HepG2 (cell line): Measurements from ENCODE around the gene TPBGL. TPM values are rescaled to one million over a fixed set of nuclear protein-coding genes. Genes with fewer than 3 reads are reported as not detected.

ENCODE experiments used
- GATA4 ChIP-seq: sonication (generic); IDR thresholded peaks from 2 replicates; pipeline ENCODE4 v1.6.1; 2016; ENCODE audit warnings: antibody characterized with exemption, low read depth, borderline replicate concordance
- HIVEP1 ChIP-seq: sonication (generic); formaldehyde crosslinking; IDR thresholded peaks from 2 replicates; pipeline ENCODE4 v1.4.0; 2020; ENCODE audit warnings: mild to moderate bottlenecking, missing genetic modification reagents
- PAWR ChIP-seq: sonication (generic); formaldehyde crosslinking; IDR thresholded peaks from 2 replicates; pipeline ENCODE4 v1.4.0; 2020; ENCODE audit warnings: missing genetic modification reagents, mild to moderate bottlenecking, borderline replicate concordance
- RARA ChIP-seq: IDR thresholded peaks from 2 replicates; pipeline ENCODE4 v1.6.1; 2016; ENCODE audit warnings: missing genetic modification reagents, missing compliant biosample characterization
- REPIN1 ChIP-seq: sonication (generic); formaldehyde crosslinking; IDR thresholded peaks from 2 replicates; pipeline ENCODE4 v1.8.0; 2022; ENCODE audit warnings: missing genetic modification reagents, low read depth, mild to moderate bottlenecking, borderline replicate concordance
- TMF1 ChIP-seq: sonication (generic); formaldehyde crosslinking; IDR thresholded peaks from 2 replicates; pipeline ENCODE4 v1.8.1; 2022; ENCODE audit warnings: low read depth, missing genetic modification reagents
- ZBTB20 ChIP-seq: sonication (generic); formaldehyde crosslinking; IDR thresholded peaks from 2 replicates; pipeline ENCODE4 v1.8.1; 2023; ENCODE audit warnings: missing genetic modification reagents, low read depth, mild to moderate bottlenecking, borderline replicate concordance
- ZFP36L2 ChIP-seq: sonication (generic); formaldehyde crosslinking; IDR thresholded peaks from 2 replicates; pipeline ENCODE4 v1.4.0; 2020; ENCODE audit warnings: missing genetic modification reagents
- ZFYVE20 ChIP-seq: sonication (generic); formaldehyde crosslinking; IDR thresholded peaks from 2 replicates; pipeline ENCODE4 v1.8.0; 2023; ENCODE audit warnings: low read depth, mild to moderate bottlenecking, moderate library complexity, missing genetic modification reagents, borderline replicate concordance
- ZNF205 ChIP-seq: IDR thresholded peaks from 2 replicates; pipeline ENCODE4 v1.6.1; 2018; ENCODE audit warnings: missing biosample characterization, missing genetic modification reagents
- ZNF577 ChIP-seq: sonication (generic); formaldehyde crosslinking; IDR thresholded peaks from 2 replicates; pipeline ENCODE4 v1.4.0; 2020; ENCODE audit warnings: mild to moderate bottlenecking, low read depth, missing genetic modification reagents, borderline replicate concordance
- ZNF703 ChIP-seq: sonication (generic); formaldehyde crosslinking; IDR thresholded peaks from 2 replicates; pipeline ENCODE4 v1.5.1; 2020; ENCODE audit warnings: missing genetic modification reagents, mild to moderate bottlenecking, moderate library complexity, borderline replicate concordance
- ZNF768 ChIP-seq: sonication (generic); formaldehyde crosslinking; IDR thresholded peaks from 2 replicates; pipeline ENCODE4 v1.4.0; 2020; ENCODE audit warnings: missing genetic modification reagents
- ZNF775 ChIP-seq: sonication (generic); formaldehyde crosslinking; IDR thresholded peaks from 2 replicates; pipeline ENCODE4 v1.4.0; 2020; ENCODE audit warnings: missing genetic modification reagents, mild to moderate bottlenecking, moderate library complexity, borderline replicate concordance
- polyA plus RNA-seq, 8 experiments: library from polyadenylated mRNA; depleted of rRNA in 3 of 8; stranded (reverse) in 7 of 8; unstranded in 1 of 8; fragments of >200 nt; fragmentation: Illumina TruSeq in 4 of 8; extraction: Trizol in 4 of 8; gene quantifications; 2 replicates each; pipeline versions ENCODE4 v1.2.1 to v1.2.3, GENCODE V29; 2011 to 2016; ENCODE audit warnings: low read depth in 4 of 8, missing spikeins in 1 of 8, mixed read lengths in 1 of 8; ENCODE audit not compliant: insufficient read depth in 1 of 8
- total RNA-seq, 5 experiments: library from RNA; depleted of rRNA; stranded (reverse); fragments of >200 nt; fragmentation: Illumina TruSeq; extraction: Trizol; gene quantifications; 2 replicates each; pipeline ENCODE4 v1.2.3, GENCODE V29; 2016; ENCODE audit warnings: low read depth in 1 of 5
- TF ChIP-seq, protein P1 (sequence below): sonication (generic); formaldehyde crosslinking; IDR thresholded peaks from 2 replicates; pipeline ENCODE4 v1.5.0; 2020; ENCODE audit warnings: mild to moderate bottlenecking, missing genetic modification reagents, borderline replicate concordance
- TF ChIP-seq, protein P2 (sequence below): sonication (generic); formaldehyde crosslinking; IDR thresholded peaks from 2 replicates; pipeline ENCODE4 v1.4.0; 2020; ENCODE audit warnings: mild to moderate bottlenecking, missing genetic modification reagents
- TF ChIP-seq, protein P3 (sequence below): sonication (generic); formaldehyde crosslinking; IDR thresholded peaks from 2 replicates; pipeline ENCODE4 v1.4.0; 2020; ENCODE audit warnings: missing genetic modification reagents
- TF ChIP-seq, protein P4 (sequence below): sonication (generic); formaldehyde crosslinking; IDR thresholded peaks from 2 replicates; pipeline ENCODE4 v1.9.0; 2021; ENCODE audit warnings: missing genetic modification reagents, mild to moderate bottlenecking, borderline replicate concordance
- TF ChIP-seq, protein P5 (sequence below): IDR thresholded peaks from 2 replicates; pipeline ENCODE4 v1.6.1; 2016; ENCODE audit warnings: low read depth, control low read depth
- TF ChIP-seq, protein P6 (sequence below): sonication (generic); formaldehyde crosslinking; IDR thresholded peaks from 2 replicates; pipeline ENCODE4 v1.4.0; 2020; ENCODE audit warnings: missing genetic modification reagents

The TPBGL gene
- total and polyA plus RNA-seq, 2 of the 13 experiments (the other 11 are each of a cell fraction or from before 2014, with no cell fraction given) = not detected

DNA sequence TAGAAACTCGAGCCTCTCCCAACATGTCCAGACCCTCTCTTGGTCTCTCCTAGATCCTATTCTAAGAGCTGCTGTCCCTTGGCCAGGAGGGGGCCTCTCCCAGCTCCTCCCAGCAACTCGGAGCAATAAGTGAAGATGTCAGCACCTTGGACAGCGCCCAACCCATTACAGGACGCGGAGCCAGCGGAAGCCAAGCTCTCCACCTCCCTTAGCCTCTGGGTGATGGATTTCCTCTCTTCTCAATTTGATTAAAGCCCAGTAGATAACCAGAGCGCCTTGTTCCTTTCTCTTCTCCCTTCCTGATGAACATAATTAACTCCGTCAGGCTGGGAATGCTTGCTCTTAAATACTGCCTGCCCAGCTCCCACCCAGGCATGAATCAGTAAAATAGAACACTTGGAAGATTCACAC is 26.2 kb upstream of the TPBGL start (continued):
- TF ChIP-seq RARA (CRISPR knock-in tag) (peak; percentile 76), ZNF768 (peak; percentile 62), PAWR (CRISPR knock-in tag) (no peak), HIVEP1 (0 out of 2 replicates have a peak, but pooled peaks have one; percentile 27), ZNF577 (peak; percentile 84; the same call in 1 of the 2 replicates), ZNF205 (CRISPR knock-in tag) (peak; percentile 88), REPIN1 (peak; percentile 72; the same call in 1 of the 2 replicates), ZFYVE20 (CRISPR knock-in tag) (peak; percentile 81; the same call in 1 of the 2 replicates), ZNF775 (CRISPR knock-in tag) (0 out of 2 replicates have a peak, but pooled peaks have one; percentile 41), ZBTB20 (peak; percentile 92; the same call in 1 of the 2 replicates), TMF1 (CRISPR knock-in tag) (peak; percentile 75; the same call in 1 of the 2 replicates), GATA4 (no peak), ZFP36L2 (CRISPR knock-in tag) (peak; percentile 98), ZNF703 (CRISPR knock-in tag) (no peak)
- TF ChIP-seq, protein P1, sequence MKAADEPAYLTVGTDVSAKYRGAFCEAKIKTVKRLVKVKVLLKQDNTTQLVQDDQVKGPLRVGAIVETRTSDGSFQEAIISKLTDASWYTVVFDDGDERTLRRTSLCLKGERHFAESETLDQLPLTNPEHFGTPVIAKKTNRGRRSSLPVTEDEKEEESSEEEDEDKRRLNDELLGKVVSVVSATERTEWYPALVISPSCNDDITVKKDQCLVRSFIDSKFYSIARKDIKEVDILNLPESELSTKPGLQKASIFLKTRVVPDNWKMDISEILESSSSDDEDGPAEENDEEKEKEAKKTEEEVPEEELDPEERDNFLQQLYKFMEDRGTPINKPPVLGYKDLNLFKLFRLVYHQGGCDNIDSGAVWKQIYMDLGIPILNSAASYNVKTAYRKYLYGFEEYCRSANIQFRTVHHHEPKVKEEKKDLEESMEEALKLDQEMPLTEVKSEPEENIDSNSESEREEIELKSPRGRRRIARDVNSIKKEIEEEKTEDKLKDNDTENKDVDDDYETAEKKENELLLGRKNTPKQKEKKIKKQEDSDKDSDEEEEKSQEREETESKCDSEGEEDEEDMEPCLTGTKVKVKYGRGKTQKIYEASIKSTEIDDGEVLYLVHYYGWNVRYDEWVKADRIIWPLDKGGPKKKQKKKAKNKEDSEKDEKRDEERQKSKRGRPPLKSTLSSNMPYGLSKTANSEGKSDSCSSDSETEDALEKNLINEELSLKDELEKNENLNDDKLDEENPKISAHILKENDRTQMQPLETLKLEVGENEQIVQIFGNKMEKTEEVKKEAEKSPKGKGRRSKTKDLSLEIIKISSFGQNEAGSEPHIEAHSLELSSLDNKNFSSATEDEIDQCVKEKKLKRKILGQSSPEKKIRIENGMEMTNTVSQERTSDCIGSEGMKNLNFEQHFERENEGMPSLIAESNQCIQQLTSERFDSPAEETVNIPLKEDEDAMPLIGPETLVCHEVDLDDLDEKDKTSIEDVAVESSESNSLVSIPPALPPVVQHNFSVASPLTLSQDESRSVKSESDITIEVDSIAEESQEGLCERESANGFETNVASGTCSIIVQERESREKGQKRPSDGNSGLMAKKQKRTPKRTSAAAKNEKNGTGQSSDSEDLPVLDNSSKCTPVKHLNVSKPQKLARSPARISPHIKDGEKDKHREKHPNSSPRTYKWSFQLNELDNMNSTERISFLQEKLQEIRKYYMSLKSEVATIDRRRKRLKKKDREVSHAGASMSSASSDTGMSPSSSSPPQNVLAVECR = peak; percentile 51; the same call in 1 of the 2 replicates
- TF ChIP-seq, protein P2, sequence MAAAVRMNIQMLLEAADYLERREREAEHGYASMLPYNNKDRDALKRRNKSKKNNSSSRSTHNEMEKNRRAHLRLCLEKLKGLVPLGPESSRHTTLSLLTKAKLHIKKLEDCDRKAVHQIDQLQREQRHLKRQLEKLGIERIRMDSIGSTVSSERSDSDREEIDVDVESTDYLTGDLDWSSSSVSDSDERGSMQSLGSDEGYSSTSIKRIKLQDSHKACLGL = peak; percentile 45; the same call in 1 of the 2 replicates
- TF ChIP-seq, protein P3, sequence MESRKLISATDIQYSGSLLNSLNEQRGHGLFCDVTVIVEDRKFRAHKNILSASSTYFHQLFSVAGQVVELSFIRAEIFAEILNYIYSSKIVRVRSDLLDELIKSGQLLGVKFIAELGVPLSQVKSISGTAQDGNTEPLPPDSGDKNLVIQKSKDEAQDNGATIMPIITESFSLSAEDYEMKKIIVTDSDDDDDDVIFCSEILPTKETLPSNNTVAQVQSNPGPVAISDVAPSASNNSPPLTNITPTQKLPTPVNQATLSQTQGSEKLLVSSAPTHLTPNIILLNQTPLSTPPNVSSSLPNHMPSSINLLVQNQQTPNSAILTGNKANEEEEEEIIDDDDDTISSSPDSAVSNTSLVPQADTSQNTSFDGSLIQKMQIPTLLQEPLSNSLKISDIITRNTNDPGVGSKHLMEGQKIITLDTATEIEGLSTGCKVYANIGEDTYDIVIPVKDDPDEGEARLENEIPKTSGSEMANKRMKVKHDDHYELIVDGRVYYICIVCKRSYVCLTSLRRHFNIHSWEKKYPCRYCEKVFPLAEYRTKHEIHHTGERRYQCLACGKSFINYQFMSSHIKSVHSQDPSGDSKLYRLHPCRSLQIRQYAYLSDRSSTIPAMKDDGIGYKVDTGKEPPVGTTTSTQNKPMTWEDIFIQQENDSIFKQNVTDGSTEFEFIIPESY = peak; percentile 38; the same call in 1 of the 2 replicates
- TF ChIP-seq, protein P4, sequence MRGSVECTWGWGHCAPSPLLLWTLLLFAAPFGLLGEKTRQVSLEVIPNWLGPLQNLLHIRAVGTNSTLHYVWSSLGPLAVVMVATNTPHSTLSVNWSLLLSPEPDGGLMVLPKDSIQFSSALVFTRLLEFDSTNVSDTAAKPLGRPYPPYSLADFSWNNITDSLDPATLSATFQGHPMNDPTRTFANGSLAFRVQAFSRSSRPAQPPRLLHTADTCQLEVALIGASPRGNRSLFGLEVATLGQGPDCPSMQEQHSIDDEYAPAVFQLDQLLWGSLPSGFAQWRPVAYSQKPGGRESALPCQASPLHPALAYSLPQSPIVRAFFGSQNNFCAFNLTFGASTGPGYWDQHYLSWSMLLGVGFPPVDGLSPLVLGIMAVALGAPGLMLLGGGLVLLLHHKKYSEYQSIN (CRISPR knock-in tag) = no peak
- TF ChIP-seq, protein P5, sequence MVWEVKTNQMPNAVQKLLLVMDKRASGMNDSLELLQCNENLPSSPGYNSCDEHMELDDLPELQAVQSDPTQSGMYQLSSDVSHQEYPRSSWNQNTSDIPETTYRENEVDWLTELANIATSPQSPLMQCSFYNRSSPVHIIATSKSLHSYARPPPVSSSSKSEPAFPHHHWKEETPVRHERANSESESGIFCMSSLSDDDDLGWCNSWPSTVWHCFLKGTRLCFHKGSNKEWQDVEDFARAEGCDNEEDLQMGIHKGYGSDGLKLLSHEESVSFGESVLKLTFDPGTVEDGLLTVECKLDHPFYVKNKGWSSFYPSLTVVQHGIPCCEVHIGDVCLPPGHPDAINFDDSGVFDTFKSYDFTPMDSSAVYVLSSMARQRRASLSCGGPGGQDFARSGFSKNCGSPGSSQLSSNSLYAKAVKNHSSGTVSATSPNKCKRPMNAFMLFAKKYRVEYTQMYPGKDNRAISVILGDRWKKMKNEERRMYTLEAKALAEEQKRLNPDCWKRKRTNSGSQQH (CRISPR knock-in tag) = peak; percentile 96
- TF ChIP-seq, protein P6, sequence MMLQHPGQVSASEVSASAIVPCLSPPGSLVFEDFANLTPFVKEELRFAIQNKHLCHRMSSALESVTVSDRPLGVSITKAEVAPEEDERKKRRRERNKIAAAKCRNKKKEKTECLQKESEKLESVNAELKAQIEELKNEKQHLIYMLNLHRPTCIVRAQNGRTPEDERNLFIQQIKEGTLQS (CRISPR knock-in tag) = peak; percentile 70
